Spleen (tissue), 11 donors: ENCODE data around the gene CBLN1. TPM values are rescaled to one million over a fixed set of nuclear protein-coding genes. Genes with fewer than 3 reads are reported as not detected.

Source experiments
- DNase-seq: peaks from one replicate; pipeline ENCODE4 v3.0.0-alpha.2; 2020
- H3K27ac ChIP-seq, 8 donors: fragments of 200-600 bp; sonication (generic) in 7 of 8; 1 replicate in 4 of 8; 2 replicates in 4 of 8; pipeline versions ENCODE4 v1.5.0 to v1.8.0; 2016 to 2021; ENCODE audit warnings: inconsistent platforms in 4 of 8, mild to moderate bottlenecking in 4 of 8, moderate library complexity in 1 of 8
- H3K27me3 ChIP-seq, 7 donors: fragments of 200-600 bp; sonication (generic) in 6 of 7; replicated peaks in 1 of 7; 1 replicate in 4 of 7; 2 replicates in 3 of 7; pipeline versions ENCODE4 v1.5.0 to v1.8.0; 2016 to 2021; ENCODE audit warnings: inconsistent platforms in 3 of 7, mild to moderate bottlenecking in 1 of 7
- H3K36me3 ChIP-seq, 6 donors: fragments of 200-600 bp; sonication (generic) in 5 of 6; 1 replicate in 4 of 6; 2 replicates in 2 of 6; pipeline versions ENCODE4 v1.5.0 to v1.8.0; 2016 to 2021; ENCODE audit warnings: inconsistent platforms in 2 of 6
- H3K4me1 ChIP-seq, 6 donors: fragments of 200-600 bp; sonication (generic) in 5 of 6; 1 replicate in 3 of 6; 2 replicates in 3 of 6; pipeline versions ENCODE4 v1.5.0 to v1.8.0; 2016 to 2021; ENCODE audit warnings: inconsistent platforms in 3 of 6
- H3K4me3 ChIP-seq, 8 donors: fragments of 200-600 bp; sonication (generic) in 7 of 8; 1 replicate in 4 of 8; 2 replicates in 4 of 8; pipeline versions ENCODE4 v1.5.0 to v1.8.0; 2016 to 2021; ENCODE audit warnings: inconsistent platforms in 4 of 8, mild to moderate bottlenecking in 4 of 8, moderate library complexity in 2 of 8
- H3K9me3 ChIP-seq, 8 donors: fragments of 200-600 bp; sonication (generic) in 7 of 8; 1 replicate in 4 of 8; 2 replicates in 4 of 8; pipeline versions ENCODE4 v1.5.0 to v1.8.0; 2016 to 2021; ENCODE audit warnings: inconsistent platforms in 4 of 8
- CTCF ChIP-seq, 11 experiments: fragments of 200-600 bp in 7 of 11; fragments of 450-650 bp in 4 of 11; sonication (generic) in 4 of 11; IDR thresholded peaks in 8 of 11; conservative IDR thresholded peaks in 3 of 11; 1 replicate in 7 of 11; 2 replicates in 4 of 11; pipeline versions ENCODE4 v1.4.0 to v1.8.0; 2016 to 2021; ENCODE audit warnings: antibody characterized with exemption in 11 of 11, inconsistent platforms in 4 of 11, mild to moderate bottlenecking in 1 of 11
- POLR2A ChIP-seq, 3 donors: fragments of 450-650 bp; IDR thresholded peaks; one replicate each; pipeline ENCODE4 v1.5.1; 2017; ENCODE audit warnings: antibody characterized with exemption in 3 of 3, mild to moderate bottlenecking in 1 of 3
- POLR2AphosphoS5 ChIP-seq, 3 donors: sonication (generic); formaldehyde crosslinking; IDR thresholded peaks; one replicate each; pipeline ENCODE4 v1.5.1; 2017; ENCODE audit warnings: antibody characterized with exemption in 3 of 3
- WGBS, 5 donors: extraction: QIAGEN DNeasy Blood & Tissue Kit in 3 of 5; methylation state at CpG; one replicate each; pipeline versions ENCODE4 v1.1.5 to v1.1.7; 2013 to 2018; 5-methylcytosine and 5-hydroxymethylcytosine counted together
- intact Hi-C: fragments of 100-400 bp; cut with DNase I; formaldehyde crosslinking; loops from one replicate; pipeline ENCODE4 v1.15.0; 2023; ENCODE audit warnings: low total_unique reads
- polyA plus RNA-seq, 3 donors: library from polyadenylated mRNA; stranded (reverse); fragments of 200-250 nt; gene quantifications; one replicate each; pipeline ENCODE4 v1.2.1, GENCODE V29; 2013
- total RNA-seq, 7 donors: library from RNA; depleted of rRNA in 3 of 7; stranded (reverse); fragments of >200 nt in 3 of 7; fragmentation: NEBNext Ultra II Directional in 4 of 7; extraction: Animal tissue kit (Norgen Biotek cat#: 25700) in 4 of 7; gene quantifications; one replicate each; pipeline versions ENCODE4 v1.1.0 to v1.2.1, GENCODE V29; 2016 to 2021
- donor health status: healthy with polysubstance abuse.
- donor health status: DM: no; HTN: no; CAD: no; lungs with moderate emphysema.
- donor health status: DM: no; HTN: no; CAD: no.
- donor health status: Bipolar disorder and iron deficiency.
- donor health status: healthy.
- donor health status: DM: no; HTN: no; CAD: no.
- donor health status: DM: yes; HTN: yes; CAD: no.

The CBLN1 gene
- total and polyA plus RNA-seq, 10 donors: 0.02 to 0.03 TPM; not detected in 8

GRCh38 chr16:49274591-49274990 is 7.0 kb downstream of the CBLN1 start:
- WGBS, 5 donors: 2 to 14% (median 5%) methylated on average over 11 of the region's 11 CpGs
- H3K9me3 ChIP-seq: no peaks in the 10 kb centered on the region
- intact Hi-C loops: no loop called here

GRCh38 chr16:49273771-49274170 is 7.9 kb downstream of the CBLN1 start:
- 12 to 25% (median 19%) methylated on average over 3 of the region's 3 CpGs for WGBS, 5 donors
- H3K4me3 ChIP-seq: no peak overlapping the region
- TF ChIP-seq CTCF (IDR thresholded peaks at IDR 0.05 in 8 of 11, conservative IDR thresholded peaks at IDR 0.05 in 3 of 11) (no peak), POLR2AphosphoS5 (IDR thresholded peaks at IDR 0.05) (no peak), POLR2A (IDR thresholded peaks at IDR 0.05) (no peak)
- no peaks in the 10 kb centered on the region for H3K36me3 ChIP-seq
- peaks cover 11 to 89% (median 59%) of the 10 kb centered on the region in 7 donors for H3K27me3 ChIP-seq
- intact Hi-C loops: no loop called here
- peaks cover 0 to 26% (median 11%) of the 10 kb centered on the region in 6 donors for H3K4me1 ChIP-seq
- DNase-seq: no peak
- H3K27ac ChIP-seq: no peak overlapping the region
- no peaks in the 10 kb centered on the region for H3K9me3 ChIP-seq

More at GRCh38 chr16:49274591-49274990, 7.0 kb downstream of the CBLN1 start:
- H3K27ac ChIP-seq: no peak overlapping the region
- TF ChIP-seq POLR2A (IDR thresholded peaks at IDR 0.05): no peak
- TF ChIP-seq CTCF (IDR thresholded peaks at IDR 0.05 in 8 of 11, conservative IDR thresholded peaks at IDR 0.05 in 3 of 11): no peak
- no peak for TF ChIP-seq POLR2AphosphoS5 (IDR thresholded peaks at IDR 0.05)
- H3K36me3 ChIP-seq: no peaks in the 10 kb centered on the region
- H3K4me1 ChIP-seq: peaks cover 0 to 33% (median 14%) of the 10 kb centered on the region in 6 donors
- no peak overlapping the region for H3K4me3 ChIP-seq
- no peak for DNase-seq
- H3K27me3 ChIP-seq: peaks cover 11 to 97% (median 68%) of the 10 kb centered on the region in 7 donors

GRCh38 chr16:49271363-49271762 is 10.3 kb downstream of the CBLN1 start:
- peaks cover 0 to 5% (median 0%) of the 10 kb centered on the region in 8 donors for H3K9me3 ChIP-seq
- intact Hi-C loops: no loop called here
- peaks cover 0 to 8% (median 0%) of the 10 kb centered on the region in 6 donors for H3K4me1 ChIP-seq
- peaks cover 0 to 72% (median 35%) of the 10 kb centered on the region in 7 donors for H3K27me3 ChIP-seq
- DNase-seq: no peak
- TF ChIP-seq POLR2AphosphoS5 (IDR thresholded peaks at IDR 0.05): no peak
- no peak for TF ChIP-seq CTCF (IDR thresholded peaks at IDR 0.05 in 8 of 11, conservative IDR thresholded peaks at IDR 0.05 in 3 of 11)
- no peak for TF ChIP-seq POLR2A (IDR thresholded peaks at IDR 0.05)
- 53 to 62% (median 56%) methylated on average over 3 of the region's 3 CpGs for WGBS, 5 donors
- H3K4me3 ChIP-seq: no peak overlapping the region
- no peak overlapping the region for H3K27ac ChIP-seq
- no peaks in the 10 kb centered on the region for H3K36me3 ChIP-seq

- H3K9me3 ChIP-seq: peaks cover 0 to 5% (median 0%) of the 10 kb centered on the region in 8 donors
- peaks cover 0 to 2% (median 0%) of the 10 kb centered on the region in 6 donors for H3K4me1 ChIP-seq
- no peaks in the 10 kb centered on the region for H3K36me3 ChIP-seq
- H3K27me3 ChIP-seq: peaks cover 0 to 50% (median 14%) of the 10 kb centered on the region in 7 donors
- DNase-seq: no peak
- no peak overlapping the region for H3K27ac ChIP-seq
- TF ChIP-seq CTCF (IDR thresholded peaks at IDR 0.05 in 8 of 11, conservative IDR thresholded peaks at IDR 0.05 in 3 of 11): no peak
- TF ChIP-seq POLR2A (IDR thresholded peaks at IDR 0.05): no peak
- no peak for TF ChIP-seq POLR2AphosphoS5 (IDR thresholded peaks at IDR 0.05)
- intact Hi-C loops: no loop called here
- 65 to 84% (median 79%) methylated on average over 3 of the region's 3 CpGs for WGBS, 5 donors
- no peak overlapping the region for H3K4me3 ChIP-seq
Observed at GRCh38 chr16:49269201-49269600, 12.4 kb downstream of the CBLN1 start.
